ENCODE data around the gene COL6A5. TPM values are rescaled to one million over a fixed set of nuclear protein-coding genes. Genes with fewer than 3 reads are reported as not detected.

The COL6A5 gene
- polyA plus RNA-seq, 2 of the 4 experiments (the other 2 are of a cell fraction): not detected

GRCh38 chr3:130423064-130423463 lies 77.6 kb downstream of the COL6A5 start:
- ATAC-seq: no peak
- Histone ChIP-seq H3K27ac (no peak overlapping the region), H3K4me1 (no peaks in the 10 kb centered on the region), H3K4me2 (no peak overlapping the region), H3K4me3 (no peak overlapping the region), H3K9me3 (no peaks in the 10 kb centered on the region)
- CTCF ChIA-PET: no interaction called here
- no peak for FAIRE-seq
- DNase-seq (ENCODE audit: low read depth in 1 of 2, low spot score in 1 of 2): no peak
- 44% methylated on average over 4 of the region's 4 CpGs for WGBS (ENCODE audit: missing lambda C conversion rate)
- POLR2A ChIA-PET: no interaction called here
- TF ChIP-seq JUN (IDR thresholded peaks at IDR 0.05) (no peak), TP53 (CRISPR knock-in tag; IDR thresholded peaks at IDR 0.05) (no peak), HOXA7 (CRISPR knock-in tag; IDR thresholded peaks at IDR 0.05) (no peak), ELK1 (IDR thresholded peaks at IDR 0.05; ENCODE audit: low read depth, low read length) (no peak), KDM5A (IDR thresholded peaks at IDR 0.05) (no peak), HDAC2 (IDR thresholded peaks at IDR 0.05) (no peak), PBX3 (IDR thresholded peaks at IDR 0.05) (no peak), FOXS1 (CRISPR knock-in tag; IDR thresholded peaks at IDR 0.05) (no peak), HES2 (IDR thresholded peaks at IDR 0.05) (no peak), HMGXB4 (CRISPR knock-in tag; IDR thresholded peaks at IDR 0.05; ENCODE audit: borderline replicate concordance) (no peak), RARB (CRISPR knock-in tag; IDR thresholded peaks at IDR 0.05) (no peak), MAZ (IDR thresholded peaks at IDR 0.05; ENCODE audit: borderline replicate concordance, low read depth, low read length) (no peak), HOXB13 (CRISPR knock-in tag; IDR thresholded peaks at IDR 0.05; ENCODE audit: low read depth) (no peak), BHLHE40 (IDR thresholded peaks at IDR 0.05; ENCODE audit: low read depth, low read length) (no peak), ZC3H11A (IDR thresholded peaks at IDR 0.05) (no peak), MAFK (IDR thresholded peaks at IDR 0.05; ENCODE audit: partially characterized antibody) (no peak), JUNB (IDR thresholded peaks at IDR 0.05) (no peak), FOSB (CRISPR knock-in tag; IDR thresholded peaks at IDR 0.05) (no peak), RFX5 (IDR thresholded peaks at IDR 0.05) (no peak)

- ChIA-PET POLR2A (no interaction called here), CTCF (no interaction called here)
- ATAC-seq (no peak), FAIRE-seq (no peak), DNase-seq (ENCODE audit: low read depth in 1 of 2, low spot score in 1 of 2) (no peak)
- WGBS (ENCODE audit: missing lambda C conversion rate): 7% methylated on average over 5 of the region's 5 CpGs
- H3K4me3 ChIP-seq: no peak overlapping the region
- no peaks in the 10 kb centered on the region for H3K4me1 ChIP-seq
- no peak overlapping the region for H3K4me2 ChIP-seq
- H3K27ac ChIP-seq: no peak overlapping the region
- TF ChIP-seq PHF8 (IDR thresholded peaks at IDR 0.05; ENCODE audit: borderline replicate concordance, low read depth): no peak
- no peaks in the 10 kb centered on the region for H3K9me3 ChIP-seq
Measured at GRCh38 chr3:130424837-130425236, 79.4 kb downstream of the COL6A5 start.

- POLR2A ChIA-PET: no interaction called here
- TF ChIP-seq HMGXB4 (CRISPR knock-in tag; IDR thresholded peaks at IDR 0.05; ENCODE audit: borderline replicate concordance): no peak
- no peak for TF ChIP-seq RARB (CRISPR knock-in tag; IDR thresholded peaks at IDR 0.05)
- TF ChIP-seq REST (IDR thresholded peaks at IDR 0.05): no peak
- FAIRE-seq: no peak
Measured at GRCh38 chr3:130425484-130425883, 80.0 kb downstream of the COL6A5 start.

More at GRCh38 chr3:130425484-130425883, 80.0 kb downstream of the COL6A5 start:
- no peak for ATAC-seq
- no peaks in the 10 kb centered on the region for H3K9me3 ChIP-seq
- CTCF ChIA-PET: no interaction called here
- no peak overlapping the region for H3K27ac ChIP-seq
- WGBS (ENCODE audit: missing lambda C conversion rate): 36% methylated on average over 1 of the region's 1 CpG
- no peak overlapping the region for H3K4me2 ChIP-seq
- no peaks in the 10 kb centered on the region for H3K4me1 ChIP-seq
- DNase-seq (ENCODE audit: low read depth in 1 of 2, low spot score in 1 of 2): no peak
- no peak overlapping the region for H3K4me3 ChIP-seq

Data from A549 (cell line).